Hippocampal formation (tissue), 2 donors: ENCODE results near the gene TRIP6.
"Not testable (repeated sequence)": the region's sequence is repeated elsewhere in the genome, so short reads cannot be mapped to it uniquely, and the experiment has no call there.

ENCODE experiments used
- DNase-seq, 2 donors: peaks; one replicate each; lab custom pipeline; 2025; lab: John Stamatoyannopoulos, UW

TRIP6 gene

DNA sequence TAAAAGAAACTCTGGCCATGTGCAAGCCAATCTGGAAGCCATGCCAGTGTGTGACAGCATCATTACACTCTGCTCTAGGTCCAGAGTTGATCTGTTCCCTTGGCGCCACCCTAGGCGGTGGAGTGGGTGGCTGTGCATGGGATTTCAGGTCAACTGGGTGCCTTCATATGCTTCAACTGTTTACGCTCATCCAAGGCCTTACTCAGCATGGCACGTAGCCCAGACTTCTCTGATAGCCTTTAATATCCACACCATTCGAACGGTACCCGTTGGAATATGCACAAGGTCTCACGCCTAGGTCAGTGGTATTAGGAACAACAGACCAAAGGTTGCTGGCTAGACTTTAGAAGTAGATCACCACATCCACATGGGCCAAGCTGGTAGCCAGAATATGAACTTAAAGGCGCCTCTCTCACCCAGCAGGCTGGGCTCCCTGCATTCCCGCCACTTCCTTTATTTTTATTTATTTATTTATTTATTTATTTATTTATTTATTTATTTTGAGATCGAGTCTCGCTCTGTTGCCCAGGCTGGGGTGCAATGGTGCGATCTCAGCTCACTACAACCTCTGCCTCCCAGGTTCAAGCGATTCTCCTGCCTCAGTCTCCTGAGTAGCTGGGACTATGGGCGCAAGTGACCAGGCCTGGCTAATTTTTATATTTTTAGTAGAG, 47.2 kb downstream of the TRIP6 start:
- no peak for DNase-seq

DNA sequence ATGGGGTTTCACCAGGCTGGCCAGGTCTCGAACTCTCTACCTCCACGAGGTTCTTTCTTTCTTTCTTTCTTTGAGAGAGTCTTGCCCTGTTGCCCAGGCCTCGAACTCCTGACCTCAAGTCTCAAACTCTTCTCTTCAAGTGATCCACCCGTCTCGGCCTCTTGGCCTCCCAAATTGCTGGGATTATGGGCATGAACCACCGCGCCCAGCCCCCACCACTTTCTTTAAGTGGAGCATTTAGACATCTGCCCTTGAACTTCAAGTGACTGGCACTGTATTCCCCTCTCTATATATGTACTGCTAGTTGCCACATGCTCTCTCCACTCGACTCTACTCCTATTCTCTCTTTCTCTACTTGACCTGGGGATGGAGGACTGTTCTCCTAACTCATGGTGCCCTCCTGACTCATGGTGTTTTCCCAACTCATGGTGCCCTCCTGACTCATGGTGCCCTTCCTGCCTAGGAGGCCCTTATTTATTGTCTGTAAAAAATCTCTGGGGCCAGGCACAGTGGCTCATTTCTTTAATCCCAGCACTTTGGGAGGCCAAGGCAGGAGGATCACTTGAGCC, 47.8 kb downstream of the TRIP6 start:
- DNase-seq = no peak

DNA sequence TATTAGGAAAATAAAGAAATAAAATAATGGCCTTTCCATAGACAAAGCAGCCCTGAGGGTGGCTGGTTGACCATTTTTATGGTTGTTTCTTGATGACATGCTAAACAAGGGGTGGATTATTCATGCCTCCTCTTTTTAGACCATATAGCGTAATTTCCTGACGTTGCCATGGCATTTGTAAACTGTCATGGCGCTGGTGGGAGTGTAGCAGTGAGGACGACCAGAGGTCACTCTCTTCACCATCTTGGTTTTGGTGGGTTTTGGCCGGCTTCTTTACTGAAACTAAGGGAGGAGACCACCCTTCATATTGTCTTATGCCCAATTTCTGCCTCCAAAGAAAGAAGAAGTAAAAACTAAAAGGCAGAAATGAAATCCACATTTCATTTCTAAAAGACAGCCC, 52.1 kb downstream of the TRIP6 start:
- not testable (repeated sequence) for DNase-seq

DNA sequence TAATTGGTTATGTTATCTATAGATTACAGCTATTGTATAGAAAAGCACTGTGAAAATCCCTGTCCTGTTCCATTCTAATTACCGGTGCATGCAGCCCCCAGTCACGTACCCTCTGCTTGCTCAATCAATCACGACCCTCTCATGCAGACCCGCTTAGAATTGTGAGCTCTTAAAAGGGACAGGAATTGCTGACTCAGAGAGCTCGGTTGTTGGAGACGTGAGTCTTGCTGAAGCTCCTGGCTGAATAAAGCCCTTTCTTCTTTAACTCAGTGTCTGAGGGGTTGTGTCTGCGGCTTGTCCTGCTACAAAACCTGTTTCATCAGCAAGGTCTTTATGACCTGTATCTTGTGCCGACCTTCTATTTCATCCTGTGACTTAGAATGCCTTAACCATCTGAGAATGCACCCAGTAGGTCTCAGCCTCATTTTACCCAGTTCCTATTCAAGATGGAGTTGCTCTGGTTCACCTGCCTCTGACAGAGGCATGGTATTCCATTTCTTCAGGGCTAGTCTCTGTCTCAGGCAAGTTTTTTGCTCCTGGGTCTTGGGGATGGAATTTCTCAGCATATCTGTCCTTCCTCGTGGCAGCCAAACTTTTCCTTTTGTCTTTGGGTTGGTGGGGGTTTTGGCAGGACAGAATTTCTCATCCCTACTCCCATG, 52.7 kb downstream of the TRIP6 start:
- not testable (repeated sequence) for DNase-seq

DNA sequence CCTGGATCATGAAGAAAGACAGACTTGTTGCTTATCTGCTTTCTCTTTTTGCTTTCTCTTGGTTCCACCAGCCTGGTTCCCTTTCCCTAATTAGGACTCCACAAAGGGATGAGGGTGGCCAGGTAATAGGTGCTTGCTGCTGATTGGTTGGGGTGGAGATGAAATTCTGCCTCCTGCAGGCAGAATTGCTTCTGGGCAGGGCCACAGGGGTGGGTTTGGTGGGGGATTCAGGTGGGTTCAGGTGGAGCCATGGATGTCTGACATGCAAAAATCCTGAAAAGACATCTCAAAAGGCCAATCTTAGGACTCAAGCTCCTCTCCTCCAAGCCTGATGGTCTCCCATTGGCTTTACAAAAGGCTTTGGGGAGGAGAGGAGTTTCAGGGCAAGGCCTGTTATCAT, 53.9 kb downstream of the TRIP6 start:
- DNase-seq = no peak
